PC-3 (cell line): ENCODE results near the gene PRKCE. TPM values are rescaled to one million over a fixed set of nuclear protein-coding genes. Genes with fewer than 3 reads are reported as not detected.
A peak's percentile ranks its signal among the peaks of the same experiment; 100 is the strongest.

Experiments
- ATAC-seq: fragments of 200-7000 bp; cut with Tn5 transposase; 2 replicates; pipeline ENCODE4 v1.9.1; 2020; ENCODE audit warnings: mild to moderate bottlenecking, moderate library complexity
- BruUV-seq: library from RNA; stranded (reverse); fragments of 400-500 nt; replicated peaks from 2 replicates; lab custom pipeline; 2021; lab: Mats Ljungman, UMichigan
- CTCF ChIA-PET: fragments of 300-600 bp; sonication (Branson Sonifier 250); formaldehyde crosslinking; loops from one replicate; lab custom pipeline; 2022; ENCODE audit warnings: antibody characterized with exemption; lab: Charles Lee
- POLR2A ChIA-PET: fragments of 300-600 bp; sonication (Branson Sonifier 250); formaldehyde crosslinking; loops from one replicate; lab custom pipeline; 2022; ENCODE audit warnings: antibody characterized with exemption; ENCODE audit not compliant: unreplicated experiment; lab: Charles Lee
- DNase-seq: peaks from one replicate; pipeline ENCODE4 v3.0.0-alpha.2; 2015
- H2AFZ ChIP-seq: fragments of 300-600 bp; sonication (generic); 2 replicates; pipeline ENCODE4 v1.6.0; 2016; ENCODE audit warnings: antibody characterized with exemption, low read length
- H3F3A ChIP-seq: fragments of 300-600 bp; sonication (generic); one replicate; pipeline ENCODE4 v1.6.0; 2017; ENCODE audit warnings: antibody characterized with exemption, low read length, control low read depth, mild to moderate bottlenecking; ENCODE audit not compliant: unreplicated experiment
- H3K27ac ChIP-seq: fragments of 300-600 bp; sonication (generic); 2 replicates; pipeline ENCODE4 v1.5.1; 2016; ENCODE audit warnings: mild to moderate bottlenecking, low read length
- H3K27me3 ChIP-seq: fragments of 300-600 bp; sonication (generic); 2 replicates; pipeline ENCODE4 v1.6.1; 2016; ENCODE audit warnings: low read length, mixed read lengths
- H3K36me3 ChIP-seq: fragments of 300-600 bp; sonication (generic); 2 replicates; pipeline ENCODE4 v1.6.1; 2016; ENCODE audit warnings: low read depth, mixed run types, low read length, mixed read lengths
- H3K4me1 ChIP-seq: fragments of 300-600 bp; sonication (generic); 2 replicates; pipeline ENCODE4 v1.5.1; 2016; ENCODE audit warnings: low read length; ENCODE audit not compliant: insufficient read depth
- H3K4me2 ChIP-seq: fragments of 300-600 bp; sonication (generic); 2 replicates; pipeline ENCODE4 v1.6.0; 2016; ENCODE audit warnings: low read length
- H3K4me3 ChIP-seq: fragments of 300-600 bp; sonication (generic); 2 replicates; pipeline ENCODE4 v1.5.1; 2016; ENCODE audit warnings: mild to moderate bottlenecking, low read length, mixed read lengths
- H3K79me2 ChIP-seq: fragments of 300-600 bp; sonication (generic); 2 replicates; pipeline ENCODE4 v1.6.1; 2017; ENCODE audit warnings: low read length, mixed read lengths
- H3K9ac ChIP-seq: fragments of 300-600 bp; sonication (generic); 2 replicates; pipeline ENCODE4 v1.6.0; 2016; ENCODE audit warnings: mild to moderate bottlenecking, low read length
- H3K9me2 ChIP-seq: fragments of 300-600 bp; sonication (generic); replicated peaks from 2 replicates; pipeline ENCODE4 v1.6.1; 2016; ENCODE audit warnings: mixed run types, low read length, mixed read lengths
- H3K9me3 ChIP-seq: fragments of 300-600 bp; sonication (generic); 2 replicates; pipeline ENCODE4 v1.6.1; 2016; ENCODE audit warnings: low read length, mixed read lengths
- H4K20me1 ChIP-seq: fragments of 300-600 bp; sonication (generic); 2 replicates; pipeline ENCODE4 v1.6.1; 2016; ENCODE audit warnings: low read length, mixed read lengths
- CTCF ChIP-seq: fragments of 300-600 bp; sonication (generic); conservative IDR thresholded peaks from 2 replicates; pipeline ENCODE4 v1.5.1; 2017; ENCODE audit warnings: antibody characterized with exemption, low read depth, mild to moderate bottlenecking, low read length
- EZH2 ChIP-seq: fragments of 300-600 bp; sonication (generic); IDR thresholded peaks from one replicate; pipeline ENCODE4 v1.6.1; 2017; ENCODE audit warnings: antibody characterized with exemption, mild to moderate bottlenecking, low read length; ENCODE audit not compliant: unreplicated experiment
- EZH2phosphoT487 ChIP-seq: fragments of 300-600 bp; sonication (generic); IDR thresholded peaks from 2 replicates; pipeline ENCODE4 v1.6.1; 2018; ENCODE audit warnings: mild to moderate bottlenecking, antibody characterized with exemption, low read length, borderline replicate concordance
- intact Hi-C: fragments of 100-400 bp; cut with micrococcal nuclease; formaldehyde crosslinking; loops from 2 replicates; pipeline ENCODE4 v1.9.0; 2023
- total RNA-seq: library from RNA; depleted of rRNA; stranded (reverse); fragments of >200 nt; gene quantifications from 2 replicates; pipeline ENCODE4 v1.2.3, GENCODE V29; 2014

The PRKCE gene
- total RNA-seq, 1 experiment from 2014 or later: 7.0 TPM

- ATAC-seq (no peak), DNase-seq (no peak)
- Histone ChIP-seq H3K4me3 (no peak overlapping the region), H3K4me1 (peaks cover 21% of the 10 kb centered on the region), H3K9me3 (no peaks in the 10 kb centered on the region), H3K9me2 (no peaks in the 10 kb centered on the region), H4K20me1 (no peaks in the 10 kb centered on the region), H3K4me2 (no peak overlapping the region), H3F3A (no peaks in the 10 kb centered on the region), H3K27me3 (no peaks in the 10 kb centered on the region), H3K79me2 (no peaks in the 10 kb centered on the region), H3K27ac (no peak overlapping the region), H3K9ac (no peak overlapping the region), H3K36me3 (peaks cover 3% of the 10 kb centered on the region; the same call in 1 of the 2 replicates), H2AFZ (no peak overlapping the region)
- TF ChIP-seq CTCF (no peak), EZH2 (no peak), EZH2phosphoT487 (no peak)
- ChIA-PET POLR2A (no interaction called here), CTCF (no interaction called here)
- intact Hi-C loops: no loop called here
- no TSS peak for BruUV-seq
Measured at GRCh38 chr2:46009315-46009714, 357.8 kb downstream of the PRKCE start.

- Histone ChIP-seq H3F3A (no peaks in the 10 kb centered on the region), H3K4me1 (peaks cover 21% of the 10 kb centered on the region), H3K36me3 (peaks cover 3% of the 10 kb centered on the region; the same call in 1 of the 2 replicates), H4K20me1 (no peaks in the 10 kb centered on the region), H3K27me3 (no peaks in the 10 kb centered on the region), H3K4me3 (no peak overlapping the region), H3K4me2 (no peak overlapping the region), H2AFZ (no peak overlapping the region), H3K9me3 (no peaks in the 10 kb centered on the region), H3K9me2 (no peaks in the 10 kb centered on the region), H3K27ac (no peak overlapping the region), H3K79me2 (no peaks in the 10 kb centered on the region), H3K9ac (no peak overlapping the region)
- peak; percentile 21; the same call in 1 of the 2 replicates for ATAC-seq
- ChIA-PET CTCF (interaction anchor here (1.0 kb wide), 1 partner anchor 17 kb away, joined by 3 read pairs; no protein-coding TSS in a partner anchor), POLR2A (no interaction called here)
- TF ChIP-seq EZH2: no peak
- intact Hi-C loops: loop anchor here (2.0 to 5.0 kb wide), 2 partner anchors 48 to 289 kb away; no protein-coding TSS in a partner anchor
- no TSS peak for BruUV-seq
- DNase-seq: peak; percentile 23
Measured at GRCh38 chr2:46009772-46010171, 358.3 kb downstream of the PRKCE start.

- POLR2A ChIA-PET: interaction anchor here (0.6 kb wide), 1 partner anchor 18 kb away, joined by 3 read pairs; no protein-coding TSS in a partner anchor
- Histone ChIP-seq H3K4me3 (no peak overlapping the region), H3F3A (no peaks in the 10 kb centered on the region), H3K4me2 (0 out of 2 replicates have a peak overlapping the region, but pooled peaks have one; percentile 14), H3K79me2 (no peaks in the 10 kb centered on the region), H3K27me3 (no peaks in the 10 kb centered on the region), H3K36me3 (peaks cover 3% of the 10 kb centered on the region; the same call in 1 of the 2 replicates), H4K20me1 (no peaks in the 10 kb centered on the region), H3K27ac (peak overlapping the region; percentile 44), H3K4me1 (peaks cover 26% of the 10 kb centered on the region), H3K9ac (no peak overlapping the region), H3K9me3 (no peaks in the 10 kb centered on the region), H2AFZ (no peak overlapping the region), H3K9me2 (no peaks in the 10 kb centered on the region)
- CTCF ChIA-PET: interaction anchor here (1.0 to 1.1 kb wide), 2 partner anchors 18 to 356 kb away, joined by 3 to 4 read pairs; no protein-coding TSS in a partner anchor
- no peak for TF ChIP-seq CTCF
- TF ChIP-seq EZH2: no peak
- TF ChIP-seq EZH2phosphoT487: no peak
- peak; percentile 33 for ATAC-seq
- no peak for DNase-seq
- intact Hi-C loops: loop anchor here (2.0 to 5.0 kb wide), 2 partner anchors 47 to 288 kb away; no protein-coding TSS in a partner anchor
- BruUV-seq: no TSS peak
Measured at GRCh38 chr2:46010223-46010924, 358.9 kb downstream of the PRKCE start.
